Measurements from ENCODE around the gene HECTD1.
"Not testable (repeated sequence)": the region's sequence is repeated elsewhere in the genome, so short reads cannot be mapped to it uniquely, and the experiment has no call there.

Gene HECTD1

DNA sequence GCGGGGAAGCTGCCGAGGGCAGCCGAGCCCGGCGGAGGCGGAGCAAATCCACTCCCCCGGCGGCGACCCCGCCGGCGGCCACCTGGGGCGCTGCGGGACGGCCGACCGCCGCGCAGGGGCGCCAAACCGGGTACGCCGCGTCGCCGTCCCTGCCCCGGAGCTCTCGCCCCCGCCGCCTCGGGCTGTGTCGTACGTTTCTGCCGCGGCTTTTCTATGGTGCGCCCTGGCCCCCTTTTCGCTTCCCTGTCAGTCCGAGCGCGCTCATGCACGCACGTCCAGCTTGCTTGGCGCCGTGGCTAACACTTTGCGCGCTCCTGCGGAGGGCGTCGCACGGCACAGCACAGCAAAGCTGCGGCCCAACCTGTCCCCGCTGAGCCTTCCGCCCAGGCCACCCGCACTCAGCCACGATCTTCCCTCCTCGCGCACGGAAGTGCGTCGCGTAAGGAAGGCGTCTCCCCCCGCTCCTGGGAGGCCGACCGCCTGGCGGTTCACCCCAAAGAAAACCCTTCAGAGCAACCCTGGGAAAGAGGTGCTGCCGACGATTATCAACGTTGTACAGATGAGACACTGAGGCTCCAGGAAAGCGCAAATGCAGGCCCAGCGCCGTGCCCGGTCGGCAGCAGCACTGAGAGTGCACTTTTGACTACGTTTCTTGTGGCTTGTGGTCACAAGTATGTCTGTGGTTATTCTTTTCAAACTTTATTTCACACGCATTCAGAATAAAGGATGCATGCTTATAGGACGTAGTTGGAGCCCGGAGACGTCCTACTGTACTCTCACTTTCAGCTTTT, at the start of gene HECTD1:
Gene HECTD1, minus strand, starts transcription at position 39 of the 791 bp plus-strand sequence. CDS start 1,857 bp downstream, outside the sequence.
- DNase-seq: peak; percentile 92

DNA sequence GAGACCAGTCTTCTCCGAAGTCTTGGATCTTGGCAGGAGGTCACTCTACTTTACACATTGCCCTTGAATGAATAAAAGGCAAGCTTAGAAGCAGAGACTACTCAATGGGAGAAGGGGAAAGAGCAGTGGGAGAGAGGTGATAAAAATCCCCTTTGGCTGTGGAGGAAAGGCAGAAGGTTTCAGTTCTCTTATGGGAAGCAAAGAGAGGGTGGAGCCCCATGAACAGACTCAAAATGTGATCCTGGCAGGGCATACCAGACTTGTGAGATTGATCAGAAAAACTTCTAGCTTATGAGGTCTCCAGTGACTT, 49.6 kb upstream of the HECTD1 start:
- no peak for DNase-seq

- DNase-seq: no peak
Observed at GRCh38 chr14:31256534-31257243, 49.1 kb upstream of the HECTD1 start.

DNA sequence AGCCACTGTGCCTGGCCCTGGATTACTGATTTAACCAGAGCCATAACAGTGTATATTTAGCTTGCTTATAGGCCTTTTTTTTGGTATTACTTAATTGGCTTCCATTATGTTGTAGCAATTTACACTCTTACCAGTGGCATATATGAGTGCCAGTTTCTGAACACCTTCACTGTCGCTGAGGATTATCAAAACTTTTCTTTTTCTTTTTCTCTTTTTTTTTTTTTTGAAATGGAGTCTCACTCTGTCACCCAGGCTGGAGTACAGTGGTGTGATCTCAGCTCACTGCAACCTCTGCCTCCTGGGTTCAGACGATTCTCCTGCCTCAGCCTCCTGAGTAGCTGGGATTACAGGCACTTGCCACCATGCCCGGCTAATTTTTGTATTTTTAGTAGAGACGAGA, 48.3 kb upstream of the HECTD1 start:
- DNase-seq: not testable (repeated sequence)

- DNase-seq: no peak
Observed at GRCh38 chr14:31255286-31255685, 47.7 kb upstream of the HECTD1 start.

DNA sequence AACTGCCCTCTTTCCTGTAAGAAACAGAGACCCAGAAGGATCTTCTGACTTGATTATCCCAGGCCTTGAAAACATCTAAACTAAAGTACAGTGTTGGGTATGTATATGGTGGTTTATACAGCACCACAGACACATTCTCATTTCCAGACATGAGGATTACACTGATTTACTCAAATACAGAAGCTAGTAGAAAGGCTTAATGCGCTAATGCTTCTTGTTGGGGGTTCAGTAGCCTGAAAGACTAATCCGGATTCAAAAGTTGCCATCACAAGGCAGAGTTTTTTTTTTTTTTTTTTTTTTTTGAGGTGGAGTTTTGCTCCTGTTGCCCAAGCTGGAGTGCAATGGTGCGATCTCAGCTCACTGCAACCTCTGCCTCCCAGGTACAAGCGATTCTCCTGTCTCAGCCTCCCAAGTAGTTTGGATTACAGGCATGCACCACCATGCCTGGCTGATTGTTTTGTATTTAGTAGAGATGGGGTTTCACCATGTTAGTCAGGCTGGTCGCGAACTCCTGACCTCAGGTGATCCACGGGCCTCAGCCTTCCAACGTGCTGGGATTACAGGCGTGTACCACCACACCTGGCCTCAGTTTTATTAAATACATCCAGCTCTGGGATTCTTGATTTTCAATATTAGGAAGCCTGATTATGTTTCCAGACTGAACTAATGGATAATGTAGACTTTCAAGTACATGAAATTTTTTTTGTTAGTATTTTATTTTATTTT, 46.3 kb upstream of the HECTD1 start:
- no peak for DNase-seq

DNA sequence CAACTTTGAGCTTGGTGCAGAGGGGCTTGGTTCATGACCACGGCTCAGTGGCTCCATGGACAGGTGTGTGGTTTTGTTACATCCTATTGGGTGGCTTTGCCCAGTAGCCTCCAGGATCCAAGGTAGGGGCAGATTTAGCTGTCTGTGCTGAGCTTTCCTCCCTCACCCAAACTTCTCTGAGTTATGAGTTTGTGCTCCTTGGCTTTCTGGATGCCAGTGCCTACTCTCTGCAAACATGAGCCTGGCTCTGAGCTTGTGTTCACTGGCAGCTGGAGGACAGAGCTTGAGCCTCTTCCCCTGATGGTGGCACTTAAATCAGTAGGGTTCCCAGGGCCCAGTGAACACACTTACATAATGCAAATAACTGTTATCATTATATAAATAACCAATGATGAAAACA, 45.3 kb upstream of the HECTD1 start:
- no peak for DNase-seq

- DNase-seq: no peak
Observed at GRCh38 chr14:31251028-31251958, 43.7 kb upstream of the HECTD1 start.

- DNase-seq: no peak
Observed at GRCh38 chr14:31244626-31245025, 37.0 kb upstream of the HECTD1 start.

DNA sequence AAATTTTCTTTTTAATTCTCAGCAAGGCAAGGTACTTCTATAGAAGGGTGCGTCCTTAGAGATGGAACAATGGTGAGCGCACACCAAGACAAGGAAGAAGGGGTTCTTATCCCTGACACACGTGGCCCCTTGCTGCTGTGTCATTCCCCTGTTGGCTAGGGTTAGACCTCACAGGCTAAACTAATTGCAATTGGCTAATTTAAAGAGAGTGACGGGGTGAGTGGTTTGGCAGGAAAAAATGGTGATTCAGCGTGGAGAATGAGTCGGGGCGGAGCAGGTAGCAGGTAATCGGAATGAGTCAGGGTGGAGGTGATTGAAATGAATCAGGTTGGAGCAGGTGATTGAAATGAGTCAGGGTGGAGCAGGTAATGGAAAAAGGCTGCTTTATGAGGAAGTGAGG, 36.3 kb upstream of the HECTD1 start:
- DNase-seq: no peak

DNA sequence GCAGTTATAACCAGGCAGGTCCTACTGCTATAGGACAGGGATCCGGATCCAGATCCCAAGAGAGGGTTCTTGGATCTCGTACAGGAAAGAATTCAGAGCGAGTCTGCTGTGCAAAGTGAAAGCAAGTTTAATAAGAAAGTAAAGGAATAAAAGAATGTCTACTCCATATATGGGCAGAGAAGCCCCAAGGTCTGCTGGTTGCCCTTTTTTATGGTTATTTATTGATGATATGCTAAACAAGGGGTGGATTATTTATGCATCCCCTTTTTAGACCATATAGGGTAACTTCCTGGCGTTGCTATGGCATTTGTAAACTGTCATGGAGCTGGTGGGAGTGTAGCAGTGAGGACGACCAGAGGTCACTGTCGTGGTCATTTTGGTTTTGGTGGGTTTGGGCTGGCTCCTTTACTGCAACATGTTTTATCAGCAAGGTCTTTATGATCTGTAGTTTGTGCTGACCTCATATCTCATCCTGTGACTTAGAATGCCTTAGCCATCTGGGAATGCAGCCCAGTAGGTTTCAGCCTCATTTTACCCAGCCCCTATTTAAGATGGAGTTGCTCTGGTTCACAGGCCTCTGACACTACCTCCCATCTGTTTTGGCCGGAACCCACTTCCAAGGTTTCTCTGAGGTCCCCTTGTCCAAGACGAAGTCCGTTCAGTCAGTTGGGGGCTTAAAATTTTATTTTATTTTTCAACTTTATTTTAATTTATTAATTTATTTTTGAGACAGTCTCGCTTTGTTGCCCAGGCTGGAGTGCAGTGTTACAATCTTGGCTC, 34.8 kb upstream of the HECTD1 start:
- peak; percentile 21 for DNase-seq

GRCh38 chr14:31241450-31242114, 34.0 kb upstream of the HECTD1 start:
- no peak for DNase-seq

- DNase-seq: no peak
Observed at GRCh38 chr14:31239741-31240140, 32.1 kb upstream of the HECTD1 start.

- no peak for DNase-seq
Observed at GRCh38 chr14:31235462-31235861, 27.9 kb upstream of the HECTD1 start.

DNA sequence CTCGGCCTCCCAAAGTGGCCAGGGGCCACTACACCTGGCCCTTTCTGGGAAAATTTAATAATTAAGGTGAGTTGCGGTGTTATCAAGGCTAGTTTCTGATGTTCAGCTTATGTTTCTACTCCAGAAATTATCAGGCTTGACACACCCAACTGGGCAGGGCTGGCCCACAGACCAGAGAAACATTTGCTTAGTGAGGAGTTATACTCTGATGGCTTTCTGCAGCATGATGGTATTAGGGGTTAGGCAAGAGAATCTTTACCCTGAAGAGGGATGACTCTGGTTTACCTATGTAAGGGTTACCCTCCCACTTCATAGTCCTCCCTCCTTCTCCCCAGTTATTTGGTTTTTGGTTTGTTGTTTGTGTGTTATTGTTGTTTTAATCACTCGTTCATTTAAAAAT, 24.5 kb upstream of the HECTD1 start:
- no peak for DNase-seq

GRCh38 chr14:31231272-31231671, 23.7 kb upstream of the HECTD1 start:
- not testable (repeated sequence) for DNase-seq

- DNase-seq: no peak
Observed at GRCh38 chr14:31230573-31230958, 23.0 kb upstream of the HECTD1 start.

DNA sequence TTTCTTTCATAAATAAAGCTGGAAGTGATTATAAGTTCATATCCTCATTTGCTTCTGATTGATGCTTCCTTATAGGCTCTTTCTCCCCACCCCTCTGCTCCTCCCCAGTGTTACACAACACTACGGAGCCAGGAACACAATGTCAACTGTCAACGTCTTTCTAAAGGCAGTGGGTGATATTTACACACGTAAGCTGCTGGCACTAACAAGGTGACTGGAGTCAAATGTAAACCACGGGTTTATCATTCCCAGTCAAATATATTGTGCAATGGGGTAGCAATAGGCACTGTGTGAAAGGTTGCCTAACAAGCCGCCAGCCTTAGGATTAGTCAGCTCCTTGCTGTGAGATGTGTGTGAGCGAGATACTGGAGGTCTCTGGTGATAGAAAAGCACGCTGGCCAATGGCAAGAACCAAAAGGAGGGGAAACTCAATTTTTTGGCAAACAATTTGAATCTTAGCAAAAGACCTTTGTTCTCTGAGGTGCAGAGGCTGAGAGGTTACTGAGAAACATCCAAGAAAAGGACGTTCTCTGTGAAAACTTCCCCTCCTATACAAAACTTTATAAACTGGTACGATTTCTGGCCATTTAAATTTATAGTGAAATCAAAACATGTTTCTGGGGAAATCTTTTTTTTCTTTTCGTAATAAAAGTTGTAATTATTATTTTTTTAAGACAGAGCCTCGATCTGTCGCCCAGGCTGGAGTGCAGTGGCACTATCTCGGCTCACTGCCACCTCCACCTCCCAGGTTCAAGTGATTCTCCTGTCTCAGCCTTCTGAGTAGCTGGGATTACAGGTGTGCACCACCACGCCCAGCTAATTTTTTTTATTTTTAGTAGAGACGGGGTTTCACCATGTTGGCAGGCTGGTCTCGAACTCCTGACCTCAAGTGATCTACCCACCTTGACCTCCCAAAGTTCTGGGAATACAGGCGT, 22.3 kb upstream of the HECTD1 start:
- DNase-seq: peak; percentile 91

GRCh38 chr14:31229009-31229408, 21.4 kb upstream of the HECTD1 start:
- DNase-seq: no peak

GRCh38 chr14:31228533-31228932, 20.9 kb upstream of the HECTD1 start:
- no peak for DNase-seq
